ENCODE data around the gene CPM. TPM values are rescaled to one million over a fixed set of nuclear protein-coding genes. Genes with fewer than 3 reads are reported as not detected.

Gene CPM
- polyA plus RNA-seq (2011; rRNA removed) = 6.8 and 6.9 TPM in 2 replicates
- 1.6 and 1.7 TPM in 2 replicates for polyA plus RNA-seq (2012; cell fraction: cytosol; rRNA removed)
- polyA plus RNA-seq (2012; cell fraction: nucleus; rRNA removed) = 0.73 TPM in 2 replicates
- 3.7 to 6.2 TPM (median 4.8 TPM) in 3 replicates for polyA plus RNA-seq (2017; fragmentation: RNase III; extraction: RNeasy Plus Mini Kit Qiagen cat#74134 plus additional on column Dnase treatment)
- polyA minus RNA-seq (2011; rRNA and poly(A)+ RNA removed) = 4.6 and 9.0 TPM in 2 replicates

DNA sequence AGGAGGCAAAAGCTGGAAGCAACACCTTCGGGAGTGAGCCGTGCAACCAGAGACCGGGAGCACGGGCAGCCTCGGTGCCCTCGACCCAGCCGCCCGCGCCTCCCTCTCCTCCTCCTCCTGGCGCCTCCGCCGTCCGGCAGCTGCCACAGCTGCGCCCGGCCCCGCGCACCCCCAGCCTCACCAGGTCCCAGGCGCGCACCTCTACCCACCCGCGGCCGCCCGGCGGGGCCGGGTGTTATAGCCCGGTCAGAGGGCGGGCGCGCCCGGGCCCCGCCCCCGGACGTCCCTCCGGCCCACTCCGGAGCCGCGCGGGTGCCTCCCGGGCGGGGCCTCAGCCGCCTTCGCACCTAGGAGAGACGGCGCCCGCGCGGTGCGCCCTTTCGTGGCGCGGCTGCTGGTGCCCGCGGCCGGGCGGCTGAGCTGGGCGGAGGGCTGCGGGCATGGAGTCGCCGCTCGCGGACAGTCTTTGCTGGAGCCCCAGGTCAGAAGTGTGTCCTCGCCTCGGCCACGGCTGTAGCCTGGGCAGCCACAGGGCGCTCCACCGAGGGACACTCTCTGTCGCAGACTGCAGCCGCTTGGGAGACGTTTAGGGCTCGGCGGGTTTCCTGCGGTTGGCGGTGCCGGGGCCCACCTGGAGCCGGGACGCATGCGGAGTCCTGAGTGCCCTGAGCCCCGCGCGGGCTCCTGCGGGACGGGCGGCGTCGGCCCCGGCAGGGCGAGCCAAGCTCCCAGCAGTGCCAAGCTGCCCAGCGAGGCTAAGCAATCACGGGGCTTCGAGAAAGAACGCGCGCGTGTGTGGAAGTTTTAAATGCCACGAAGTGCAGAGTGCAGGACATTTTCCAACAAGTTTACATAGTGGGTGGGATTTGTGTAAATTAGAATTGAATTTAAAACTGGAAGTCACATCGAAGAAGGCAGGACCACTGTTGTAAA is at the start of gene CPM:
CPM (minus strand) TSS at position 211 of the 933 bp plus-strand sequence. CDS start 334 bp downstream, outside the sequence.
- POLR2A ChIA-PET = interaction anchor here (0.6 to 1.3 kb wide), 5 partner anchors 10 to 119 kb away, joined by 3 to 4 read pairs (median 3); no protein-coding TSS in a partner anchor
- WGBS (ENCODE audit: missing lambda C conversion rate) = 15% methylated on average over 62 of the region's 96 CpGs

GRCh38 chr12:68981516-68981915 is 48.5 kb upstream of the CPM start:
- H3K9me3 ChIP-seq = peaks cover 6% of the 10 kb centered on the region
- H3K4me3 ChIP-seq = no peak overlapping the region
- peaks cover 8% of the 10 kb centered on the region; the same call in 1 of the 3 replicates for H3K4me1 ChIP-seq
- DNase-seq (ENCODE audit: low read depth in 1 of 2, low spot score in 1 of 2) (no peak), FAIRE-seq (no peak), ATAC-seq (no peak)
- no peak overlapping the region for H3K4me2 ChIP-seq
- ChIA-PET POLR2A (no interaction called here), CTCF (interaction anchor here (1.2 kb wide), 1 partner anchor 10 kb away, joined by 3 read pairs; no protein-coding TSS in a partner anchor)
- 51% methylated on average over 4 of the region's 4 CpGs for WGBS (ENCODE audit: missing lambda C conversion rate)
- TF ChIP-seq FOXS1 (CRISPR knock-in tag; IDR thresholded peaks at IDR 0.05) = no peak
- H3K27ac ChIP-seq = no peak overlapping the region; a peak in 1 of 6 replicates

More for the DNA sequence above, at the start of gene CPM:
- peak within 1 kb of the TSS; percentile 87 for H3K4me2 ChIP-seq
- FAIRE-seq (no peak), DNase-seq (ENCODE audit: low read depth in 1 of 2, low spot score in 1 of 2) (peak; percentile 62 to 78), ATAC-seq (peak; percentile 98 to 99)
- peak within 1 kb of the TSS; percentile 59 for H3K4me3 ChIP-seq
- CTCF ChIA-PET = interaction anchor here (1.0 to 1.4 kb wide), 2 partner anchors 14 to 321 kb away, joined by 3 read pairs; no protein-coding TSS in a partner anchor
- no peaks in the 10 kb centered on the region for H3K9me3 ChIP-seq
- H3K27ac ChIP-seq = peak within 1 kb of the TSS; percentile 55 to 77
- TF ChIP-seq, protein P1, sequence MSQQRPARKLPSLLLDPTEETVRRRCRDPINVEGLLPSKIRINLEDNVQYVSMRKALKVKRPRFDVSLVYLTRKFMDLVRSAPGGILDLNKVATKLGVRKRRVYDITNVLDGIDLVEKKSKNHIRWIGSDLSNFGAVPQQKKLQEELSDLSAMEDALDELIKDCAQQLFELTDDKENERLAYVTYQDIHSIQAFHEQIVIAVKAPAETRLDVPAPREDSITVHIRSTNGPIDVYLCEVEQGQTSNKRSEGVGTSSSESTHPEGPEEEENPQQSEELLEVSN (IDR thresholded peaks at IDR 0.05; ENCODE audit: borderline replicate concordance, low read depth) = peak; percentile 98
- TF ChIP-seq HOXB5 (CRISPR knock-in tag; IDR thresholded peaks at IDR 0.05) (0 out of 2 replicates have a peak, but pooled peaks have one; percentile 70), HDAC2 (IDR thresholded peaks at IDR 0.05) (no peak), POLR2A (IDR thresholded peaks at IDR 0.05; ENCODE audit: low read length) (peak; percentile 59), TFCP2L1 (CRISPR knock-in tag; IDR thresholded peaks at IDR 0.05) (no peak), JUN (IDR thresholded peaks at IDR 0.05) (peak in 1 of 2 experiments; percentile 44; a peak in 1 of 5 replicates)
- TF ChIP-seq, protein P2, sequence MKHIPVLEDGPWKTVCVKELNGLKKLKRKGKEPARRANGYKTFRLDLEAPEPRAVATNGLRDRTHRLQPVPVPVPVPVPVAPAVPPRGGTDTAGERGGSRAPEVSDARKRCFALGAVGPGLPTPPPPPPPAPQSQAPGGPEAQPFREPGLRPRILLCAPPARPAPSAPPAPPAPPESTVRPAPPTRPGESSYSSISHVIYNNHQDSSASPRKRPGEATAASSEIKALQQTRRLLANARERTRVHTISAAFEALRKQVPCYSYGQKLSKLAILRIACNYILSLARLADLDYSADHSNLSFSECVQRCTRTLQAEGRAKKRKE (CRISPR knock-in tag; IDR thresholded peaks at IDR 0.05; ENCODE audit: low read depth) = no peak
- TF ChIP-seq, protein P3, sequence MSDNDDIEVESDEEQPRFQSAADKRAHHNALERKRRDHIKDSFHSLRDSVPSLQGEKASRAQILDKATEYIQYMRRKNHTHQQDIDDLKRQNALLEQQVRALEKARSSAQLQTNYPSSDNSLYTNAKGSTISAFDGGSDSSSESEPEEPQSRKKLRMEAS (IDR thresholded peaks at IDR 0.05) = peak; percentile 97
- TF ChIP-seq, protein P4, sequence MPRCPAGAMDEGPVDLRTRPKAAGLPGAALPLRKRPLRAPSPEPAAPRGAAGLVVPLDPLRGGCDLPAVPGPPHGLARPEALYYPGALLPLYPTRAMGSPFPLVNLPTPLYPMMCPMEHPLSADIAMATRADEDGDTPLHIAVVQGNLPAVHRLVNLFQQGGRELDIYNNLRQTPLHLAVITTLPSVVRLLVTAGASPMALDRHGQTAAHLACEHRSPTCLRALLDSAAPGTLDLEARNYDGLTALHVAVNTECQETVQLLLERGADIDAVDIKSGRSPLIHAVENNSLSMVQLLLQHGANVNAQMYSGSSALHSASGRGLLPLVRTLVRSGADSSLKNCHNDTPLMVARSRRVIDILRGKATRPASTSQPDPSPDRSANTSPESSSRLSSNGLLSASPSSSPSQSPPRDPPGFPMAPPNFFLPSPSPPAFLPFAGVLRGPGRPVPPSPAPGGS (IDR thresholded peaks at IDR 0.05) = peak; percentile 47; the same call in 1 of the 3 replicates
- peaks cover 5% of the 10 kb centered on the region; the same call in 2 of the 3 replicates for H3K4me1 ChIP-seq

DNA sequence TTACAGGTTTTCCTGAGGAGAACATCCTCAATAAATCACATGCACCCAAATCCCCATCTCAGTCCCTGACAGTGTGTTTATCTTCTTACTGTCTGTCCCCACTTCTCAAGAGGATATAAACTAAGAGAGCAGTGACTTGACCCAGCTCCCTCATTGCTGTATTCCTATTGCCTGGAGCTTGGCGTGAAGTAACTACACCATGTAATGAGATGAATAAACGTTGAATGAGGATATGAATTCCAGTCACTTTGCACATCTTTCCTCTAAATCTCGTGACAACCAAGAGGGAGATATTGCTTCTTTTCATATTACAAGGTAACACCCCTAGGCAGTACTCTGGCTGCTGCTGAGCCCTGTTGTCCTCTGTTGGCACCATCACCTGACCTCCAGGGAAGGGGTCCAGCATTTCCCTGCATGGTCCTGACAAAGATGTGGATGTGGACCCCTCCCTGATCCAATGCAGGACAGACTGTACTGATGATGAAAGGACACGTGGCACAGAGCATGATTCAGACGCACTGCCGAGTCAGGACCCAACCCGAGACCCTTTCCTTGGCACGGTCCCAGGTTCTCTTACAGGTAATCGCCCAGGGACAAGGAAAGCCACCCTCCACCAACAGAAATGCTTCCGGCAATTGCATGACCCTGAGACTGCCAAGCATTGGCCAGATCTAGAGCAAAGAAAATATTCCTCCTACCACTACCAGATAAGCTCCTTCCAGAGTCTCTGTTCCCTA is 47.7 kb upstream of the CPM start:
- ChIA-PET POLR2A (no interaction called here), CTCF (no interaction called here)
- no peak for FAIRE-seq

More for the DNA sequence above, 47.7 kb upstream of the CPM start:
- Histone ChIP-seq H3K4me2 (no peak overlapping the region), H3K27ac (no peak overlapping the region; a peak in 1 of 6 replicates), H3K4me3 (no peak overlapping the region), H3K4me1 (peaks cover 11% of the 10 kb centered on the region; the same call in 1 of the 3 replicates), H3K9me3 (peaks cover 6% of the 10 kb centered on the region)
- 55% methylated on average over 10 of the region's 10 CpGs for WGBS (ENCODE audit: missing lambda C conversion rate)
- TF ChIP-seq FOSL2 (IDR thresholded peaks at IDR 0.05) (no peak), FOSL2 (CRISPR knock-in tag; IDR thresholded peaks at IDR 0.05) (no peak), USF2 (IDR thresholded peaks at IDR 0.05) (no peak), MAZ (IDR thresholded peaks at IDR 0.05; ENCODE audit: borderline replicate concordance, low read depth, low read length) (no peak), TP53 (CRISPR knock-in tag; IDR thresholded peaks at IDR 0.05) (no peak), ESRRA (IDR thresholded peaks at IDR 0.05; ENCODE audit: borderline replicate concordance, low read length) (no peak), CHD2 (IDR thresholded peaks at IDR 0.05; ENCODE audit: low read length, partially characterized antibody) (no peak), PHF8 (IDR thresholded peaks at IDR 0.05; ENCODE audit: borderline replicate concordance, low read depth) (no peak), HOXB5 (CRISPR knock-in tag; IDR thresholded peaks at IDR 0.05) (no peak), MAFK (IDR thresholded peaks at IDR 0.05; ENCODE audit: partially characterized antibody) (no peak), NPAS2 (CRISPR knock-in tag; IDR thresholded peaks at IDR 0.05; ENCODE audit: borderline replicate concordance) (no peak), ZSCAN20 (CRISPR knock-in tag; IDR thresholded peaks at IDR 0.05) (no peak), RAD21 (conservative IDR thresholded peaks at IDR 0.05 in 1 of 2, IDR thresholded peaks at IDR 0.05 in 1 of 2) (no peak), CEBPB (IDR thresholded peaks at IDR 0.05) (no peak), FOXS1 (CRISPR knock-in tag; IDR thresholded peaks at IDR 0.05) (no peak), MYC (IDR thresholded peaks at IDR 0.05; ENCODE audit: borderline replicate concordance, low read length) (no peak), HDAC2 (IDR thresholded peaks at IDR 0.05) (no peak)
- TF ChIP-seq, protein P2 (CRISPR knock-in tag; IDR thresholded peaks at IDR 0.05; ENCODE audit: low read depth) = no peak
- DNase-seq (ENCODE audit: low read depth in 1 of 2, low spot score in 1 of 2) (no peak), ATAC-seq (no peak)

Measured in A549 (cell line).